Calu3 (cell line): ENCODE measurements around the gene TRIO. TPM values are rescaled to one million over a fixed set of nuclear protein-coding genes. Genes with fewer than 3 reads are reported as not detected.

Experiments used
- BruUV-seq: library from RNA; stranded (reverse); fragments of 400-500 nt; replicated peaks from 2 replicates; lab custom pipeline; 2021; lab: Mats Ljungman, UMichigan
- CTCF ChIA-PET: fragments of 300-600 bp; sonication (Branson Sonifier 250); formaldehyde crosslinking; loops from one replicate; lab custom pipeline; 2022; ENCODE audit warnings: antibody characterized with exemption; lab: Charles Lee
- DNase-seq: peaks from one replicate; pipeline ENCODE4 v3.0.0; 2022
- H3K27ac Mint-ChIP-seq: one replicate; pipeline ENCODE4 v1.8.0; 2022; ENCODE audit warnings: mixed read lengths; ENCODE audit not compliant: unreplicated experiment
- H3K27me3 Mint-ChIP-seq: one replicate; pipeline ENCODE4 v1.8.0; 2022; ENCODE audit warnings: mixed read lengths; ENCODE audit not compliant: unreplicated experiment
- H3K36me3 Mint-ChIP-seq: one replicate; pipeline ENCODE4 v1.8.0; 2022; ENCODE audit warnings: mild to moderate bottlenecking, moderate library complexity, mixed read lengths; ENCODE audit not compliant: insufficient read depth, unreplicated experiment
- H3K4me1 Mint-ChIP-seq: one replicate; pipeline ENCODE4 v1.8.0; 2022; ENCODE audit warnings: mild to moderate bottlenecking, low read depth, mixed read lengths; ENCODE audit not compliant: unreplicated experiment
- H3K4me3 Mint-ChIP-seq: one replicate; pipeline ENCODE4 v1.8.0; 2022; ENCODE audit warnings: mild to moderate bottlenecking, low read depth, moderate library complexity, mixed read lengths; ENCODE audit not compliant: unreplicated experiment
- H3K9me3 Mint-ChIP-seq: one replicate; pipeline ENCODE4 v1.8.0; 2022; ENCODE audit warnings: low read depth, mixed read lengths; ENCODE audit not compliant: unreplicated experiment
- CTCF ChIP-seq: fragments of 200-600 bp; IDR thresholded peaks from one replicate; pipeline ENCODE4 v1.8.0; 2022; ENCODE audit warnings: antibody characterized with exemption; ENCODE audit not compliant: unreplicated experiment
- intact Hi-C: fragments of 100-400 bp; cut with micrococcal nuclease; formaldehyde crosslinking; loops from one replicate; pipeline ENCODE4 v1.10.0; 2022; ENCODE audit not compliant: unreplicated experiment
- total RNA-seq: library from RNA; stranded (reverse); gene quantifications from 2 replicates; pipeline ENCODE4 v1.2.3, GENCODE V29; 2022

Gene TRIO
- total RNA-seq, 1 experiment from 2014 or later = 183 TPM

- H3K27ac Mint-ChIP-seq = no peak overlapping the region
- peaks cover 9% of the 10 kb centered on the region for H3K36me3 Mint-ChIP-seq
- peaks cover 15% of the 10 kb centered on the region for H3K4me1 Mint-ChIP-seq
- intact Hi-C loops = no loop called here
- CTCF ChIA-PET = interaction anchor here (0.8 kb wide), 1 partner anchor 25 kb away, joined by 3 read pairs; no protein-coding TSS in a partner anchor
- H3K27me3 Mint-ChIP-seq = no peaks in the 10 kb centered on the region
- BruUV-seq = no TSS peak
- no peak for DNase-seq
- no peak for TF ChIP-seq CTCF
- H3K4me3 Mint-ChIP-seq = no peak overlapping the region
- H3K9me3 Mint-ChIP-seq = no peaks in the 10 kb centered on the region
Observed at GRCh38 chr5:14298126-14298847, 155.1 kb downstream of the TRIO start.

GRCh38 chr5:14299666-14300065, 156.5 kb downstream of the TRIO start:
- intact Hi-C loops = no loop called here
- TF ChIP-seq CTCF = no peak
- Mint-ChIP-seq H3K9me3 (no peaks in the 10 kb centered on the region), H3K27ac (no peak overlapping the region), H3K4me1 (peaks cover 15% of the 10 kb centered on the region), H3K4me3 (no peak overlapping the region), H3K27me3 (no peaks in the 10 kb centered on the region), H3K36me3 (peaks cover 9% of the 10 kb centered on the region)
- CTCF ChIA-PET = no interaction called here
- DNase-seq = no peak
- no TSS peak for BruUV-seq

- H3K27ac Mint-ChIP-seq = no peak overlapping the region
- no peak for TF ChIP-seq CTCF
- no peaks in the 10 kb centered on the region for H3K9me3 Mint-ChIP-seq
- no TSS peak for BruUV-seq
- H3K27me3 Mint-ChIP-seq = no peaks in the 10 kb centered on the region
- no peak overlapping the region for H3K4me3 Mint-ChIP-seq
- CTCF ChIA-PET = no interaction called here
- H3K4me1 Mint-ChIP-seq = peaks cover 15% of the 10 kb centered on the region
- DNase-seq = no peak
- intact Hi-C loops = no loop called here
- H3K36me3 Mint-ChIP-seq = peaks cover 12% of the 10 kb centered on the region
Observed at GRCh38 chr5:14301186-14301585, 158.0 kb downstream of the TRIO start.

- no peaks in the 10 kb centered on the region for H3K27me3 Mint-ChIP-seq
- no peak for DNase-seq
- no peak overlapping the region for H3K27ac Mint-ChIP-seq
- H3K4me1 Mint-ChIP-seq = peaks cover 15% of the 10 kb centered on the region
- TF ChIP-seq CTCF = no peak
- no peak overlapping the region for H3K4me3 Mint-ChIP-seq
- CTCF ChIA-PET = no interaction called here
- intact Hi-C loops = no loop called here
- H3K36me3 Mint-ChIP-seq = peaks cover 12% of the 10 kb centered on the region
- no TSS peak for BruUV-seq
- H3K9me3 Mint-ChIP-seq = no peaks in the 10 kb centered on the region
Observed at GRCh38 chr5:14302330-14302729, 159.2 kb downstream of the TRIO start.
